OCI-LY7 (cell line): ENCODE measurements around the gene DNAH14. TPM values are rescaled to one million over a fixed set of nuclear protein-coding genes. Genes with fewer than 3 reads are reported as not detected.
"Not testable (repeated sequence)": the region's sequence is repeated elsewhere in the genome, so short reads cannot be mapped to it uniquely, and the experiment has no call there.

Experiments
- BruUV-seq: library from RNA; stranded (reverse); fragments of 400-500 nt; replicated peaks from 2 replicates; lab custom pipeline; 2021; lab: Mats Ljungman, UMichigan
- CTCF ChIA-PET: fragments of 300-600 bp; sonication (Branson Sonifier 250); formaldehyde crosslinking; loops from one replicate; lab custom pipeline; 2022; ENCODE audit warnings: antibody characterized with exemption; ENCODE audit not compliant: unreplicated experiment; lab: Charles Lee
- POLR2A ChIA-PET: fragments of 300-600 bp; sonication (Branson Sonifier 250); formaldehyde crosslinking; loops from one replicate; lab custom pipeline; 2022; ENCODE audit warnings: antibody characterized with exemption; lab: Charles Lee
- DNase-seq: peaks from one replicate; pipeline ENCODE4 v3.0.0-alpha.2; 2015; ENCODE audit warnings: low spot score
- H2AFZ ChIP-seq: fragments of 200-600 bp; sonication (generic), shearing (Covaris generic); 2 replicates; pipeline ENCODE4 v1.6.1; 2014; ENCODE audit warnings: mild to moderate bottlenecking, antibody characterized with exemption, low read length, moderate library complexity
- H3K27ac ChIP-seq: fragments of 200-600 bp; sonication (generic); 2 replicates; pipeline ENCODE4 v1.5.1; 2014; ENCODE audit warnings: mixed run types, low read depth, mild to moderate bottlenecking, moderate library complexity, low read length, inconsistent platforms; ENCODE audit not compliant: poor library complexity, severe bottlenecking
- H3K36me3 ChIP-seq: fragments of 200-600 bp; sonication (generic); 2 replicates; pipeline ENCODE4 v1.6.1; 2014; ENCODE audit warnings: mild to moderate bottlenecking, antibody characterized with exemption, low read length, moderate library complexity, mixed read lengths; ENCODE audit not compliant: insufficient read depth
- H3K4me1 ChIP-seq: fragments of 200-600 bp; sonication (generic); 2 replicates; pipeline ENCODE4 v1.5.1; 2014; ENCODE audit warnings: mild to moderate bottlenecking, low read length; ENCODE audit not compliant: insufficient read depth, poor library complexity, severe bottlenecking
- H3K4me2 ChIP-seq: fragments of 200-600 bp; sonication (generic); 2 replicates; pipeline ENCODE4 v1.6.1; 2014; ENCODE audit warnings: mild to moderate bottlenecking, low read length
- H3K4me3 ChIP-seq: fragments of 200-600 bp; sonication (generic); 2 replicates; pipeline ENCODE4 v1.5.1; 2014; ENCODE audit warnings: mild to moderate bottlenecking, low read depth, low read length; ENCODE audit not compliant: poor library complexity, severe bottlenecking
- H3K79me2 ChIP-seq: fragments of 200-600 bp; sonication (generic); 2 replicates; pipeline ENCODE4 v1.6.1; 2016; ENCODE audit warnings: low read depth, mild to moderate bottlenecking, low read length, moderate library complexity, mixed read lengths; ENCODE audit not compliant: insufficient read depth
- H3K9me2 ChIP-seq: fragments of 200-600 bp; sonication (generic); 2 replicates; pipeline ENCODE4 v1.6.1; 2016; ENCODE audit warnings: mild to moderate bottlenecking, low read length, mixed read lengths; ENCODE audit not compliant: insufficient read depth
- H3K9me3 ChIP-seq: fragments of 200-600 bp; sonication (generic); 2 replicates; pipeline ENCODE4 v1.6.1; 2014; ENCODE audit warnings: mild to moderate bottlenecking, mixed run types, low read length, mixed read lengths
- H4K20me1 ChIP-seq: fragments of 200-600 bp; sonication (generic); 2 replicates; pipeline ENCODE4 v1.6.1; 2014; ENCODE audit warnings: mild to moderate bottlenecking, antibody characterized with exemption, low read length, moderate library complexity, mixed read lengths; ENCODE audit not compliant: insufficient read depth
- CTCF ChIP-seq: fragments of 200-600 bp; sonication (generic); conservative IDR thresholded peaks from 2 replicates; pipeline ENCODE4 v1.5.1; 2014; ENCODE audit warnings: mild to moderate bottlenecking, antibody characterized with exemption, low read length, moderate library complexity, mixed read lengths
- EZH2phosphoT487 ChIP-seq: fragments of 200-600 bp; sonication (generic); IDR thresholded peaks from 2 replicates; pipeline ENCODE4 v1.6.1; 2018; ENCODE audit warnings: low read depth, borderline replicate concordance, mild to moderate bottlenecking, mixed run types, antibody characterized with exemption, low read length, moderate library complexity, mixed read lengths
- intact Hi-C: fragments of 100-400 bp; cut with micrococcal nuclease; formaldehyde crosslinking; loops from one replicate; pipeline ENCODE4 v1.10.0; 2022; ENCODE audit not compliant: unreplicated experiment
- total RNA-seq, 2 experiments: library from RNA; depleted of rRNA in 1 of 2; stranded (reverse); fragments of >200 nt in 1 of 2; shearing (Covaris generic) in 1 of 2; gene quantifications; 2 replicates each; pipeline ENCODE4 v1.2.3, GENCODE V29; 2014 to 2022

Gene DNAH14
- total RNA-seq, 2 experiments from 2014 or later, result not detected

GRCh38 chr1:224980181-224980580 is 50.7 kb downstream of the DNAH14 start:
- no peak overlapping the region for H3K4me3 ChIP-seq
- no peak overlapping the region for H2AFZ ChIP-seq
- H3K27ac ChIP-seq, result no peak overlapping the region
- ChIA-PET CTCF (no interaction called here), POLR2A (no interaction called here)
- H3K4me1 ChIP-seq, result no peaks in the 10 kb centered on the region
- no peak for TF ChIP-seq EZH2phosphoT487
- TF ChIP-seq CTCF, result no peak
- BruUV-seq, result no TSS peak
- intact Hi-C loops, result no loop called here
- no peaks in the 10 kb centered on the region for H3K36me3 ChIP-seq
- no peaks in the 10 kb centered on the region for H3K9me2 ChIP-seq
- no peaks in the 10 kb centered on the region for H3K79me2 ChIP-seq
- no peak for DNase-seq
- no peaks in the 10 kb centered on the region for H3K9me3 ChIP-seq
- no peaks in the 10 kb centered on the region for H4K20me1 ChIP-seq
- no peak overlapping the region for H3K4me2 ChIP-seq

- H3K36me3 ChIP-seq, H2AFZ ChIP-seq, H3K4me1 ChIP-seq, H3K4me3 ChIP-seq, H3K9me2 ChIP-seq, H3K4me2 ChIP-seq, H3K27ac ChIP-seq, intact Hi-C loops, H4K20me1 ChIP-seq, DNase-seq, H3K9me3 ChIP-seq, H3K79me2 ChIP-seq, BruUV-seq, CTCF ChIA-PET: not testable (repeated sequence)
- POLR2A ChIA-PET, result interaction anchor here (1.3 kb wide), 1 partner anchor 21 kb away, joined by 3 read pairs; no protein-coding TSS in a partner anchor
Observed at GRCh38 chr1:224981922-224982354, 52.5 kb downstream of the DNAH14 start.

GRCh38 chr1:224988042-224988441 is 58.6 kb downstream of the DNAH14 start:
- no peak for TF ChIP-seq CTCF
- Histone ChIP-seq H2AFZ (no peak overlapping the region), H3K4me3 (no peak overlapping the region), H3K9me2 (no peaks in the 10 kb centered on the region), H3K4me1 (no peaks in the 10 kb centered on the region), H3K79me2 (no peaks in the 10 kb centered on the region), H3K36me3 (no peaks in the 10 kb centered on the region), H3K4me2 (no peak overlapping the region), H4K20me1 (no peaks in the 10 kb centered on the region), H3K9me3 (no peaks in the 10 kb centered on the region), H3K27ac (no peak overlapping the region)
- DNase-seq, result no peak
- intact Hi-C loops, result no loop called here
- BruUV-seq, result no TSS peak
- CTCF ChIA-PET, result no interaction called here
- POLR2A ChIA-PET, result no interaction called here
